Measurements from ENCODE around the gene TTLL11.

Gene TTLL11

GRCh38 chr9:121910491-121911040 lies 182.5 kb downstream of the TTLL11 start:
- TF ChIP-seq CTCF (conservative IDR thresholded peaks at IDR 0.05; ENCODE audit: control insufficient read depth, insufficient read depth, low read depth, low read length) = no peak
- H3K4me3 ChIP-seq (ENCODE audit: control insufficient read depth, low read depth, low read length) = no peak overlapping the region
- no peak for DNase-seq (ENCODE audit: low read depth)

GRCh38 chr9:121909111-121909510 lies 184.0 kb downstream of the TTLL11 start:
- no peak for DNase-seq (ENCODE audit: low read depth)
- no peak overlapping the region for H3K4me3 ChIP-seq (ENCODE audit: control insufficient read depth, low read depth, low read length)
- TF ChIP-seq CTCF (conservative IDR thresholded peaks at IDR 0.05; ENCODE audit: control insufficient read depth, insufficient read depth, low read depth, low read length) = no peak

GRCh38 chr9:121906074-121906870 lies 186.8 kb downstream of the TTLL11 start:
- peak; percentile 74 for DNase-seq (ENCODE audit: low read depth)
- H3K4me3 ChIP-seq (ENCODE audit: control insufficient read depth, low read depth, low read length) = no peak overlapping the region
- TF ChIP-seq CTCF (conservative IDR thresholded peaks at IDR 0.05; ENCODE audit: control insufficient read depth, insufficient read depth, low read depth, low read length) = no peak

GRCh38 chr9:121902461-121903135 lies 190.5 kb downstream of the TTLL11 start:
- no peak for TF ChIP-seq CTCF (conservative IDR thresholded peaks at IDR 0.05; ENCODE audit: control insufficient read depth, insufficient read depth, low read depth, low read length)
- DNase-seq (ENCODE audit: low read depth) = peak; percentile 98
- no peak overlapping the region for H3K4me3 ChIP-seq (ENCODE audit: control insufficient read depth, low read depth, low read length)

GRCh38 chr9:121901616-121902015 lies 191.5 kb downstream of the TTLL11 start:
- TF ChIP-seq CTCF (conservative IDR thresholded peaks at IDR 0.05; ENCODE audit: control insufficient read depth, insufficient read depth, low read depth, low read length) = no peak

GRCh38 chr9:121900163-121900562 lies 192.9 kb downstream of the TTLL11 start:
- no peak for DNase-seq (ENCODE audit: low read depth)
- TF ChIP-seq CTCF (conservative IDR thresholded peaks at IDR 0.05; ENCODE audit: control insufficient read depth, insufficient read depth, low read depth, low read length) = no peak
- H3K4me3 ChIP-seq (ENCODE audit: control insufficient read depth, low read depth, low read length) = no peak overlapping the region

More at GRCh38 chr9:121901616-121902015, 191.5 kb downstream of the TTLL11 start:
- no peak overlapping the region for H3K4me3 ChIP-seq (ENCODE audit: control insufficient read depth, low read depth, low read length)
- no peak for DNase-seq (ENCODE audit: low read depth)

Data from fibroblast of mammary gland (primary cell).